ENCODE measurements around the gene DPAGT1.
A peak's percentile ranks its signal among the peaks of the same experiment; 100 is the strongest.

DPAGT1 gene

DNA sequence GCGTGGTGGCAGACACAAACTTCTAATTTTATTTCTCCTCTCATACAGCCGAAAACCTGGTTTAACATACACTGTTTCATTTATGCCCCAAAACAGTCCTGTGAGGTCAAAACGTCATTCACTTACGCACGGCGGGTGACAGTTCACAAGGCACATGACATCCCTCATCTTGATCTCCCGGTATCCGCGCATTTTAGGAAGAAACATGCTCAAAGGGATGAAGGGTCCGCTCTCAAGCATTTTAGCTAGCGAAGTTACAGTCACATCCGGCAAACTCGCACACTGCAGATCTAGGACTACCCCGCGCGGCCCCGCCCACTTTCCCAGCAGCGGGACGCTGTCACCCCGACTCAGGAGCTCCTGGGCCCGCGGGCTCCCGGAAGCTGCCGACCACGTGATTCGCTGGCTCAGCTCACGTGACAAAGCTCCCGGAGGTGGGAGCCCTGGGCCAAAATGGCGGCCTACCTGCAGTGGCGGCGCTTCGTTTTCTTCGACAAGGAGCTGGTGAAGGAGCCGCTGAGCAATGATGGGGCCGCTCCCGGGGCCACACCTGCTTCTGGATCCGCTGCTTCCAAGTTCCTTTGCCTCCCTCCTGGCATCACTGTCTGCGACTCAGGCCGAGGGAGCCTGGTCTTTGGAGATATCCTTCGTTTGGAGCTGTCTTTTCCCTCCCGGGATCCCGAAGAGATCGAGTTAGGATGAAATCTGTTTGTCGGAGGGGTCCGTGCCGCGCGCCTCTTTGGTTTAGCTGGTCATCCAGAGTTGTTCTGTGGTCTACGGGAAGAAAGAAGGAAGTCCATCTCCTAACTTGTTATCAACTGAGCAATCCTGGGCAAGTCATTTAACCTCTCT is 34.1 kb downstream of the DPAGT1 start, which contains the start of gene VPS11 (continued):
- TF ChIP-seq, protein P1, sequence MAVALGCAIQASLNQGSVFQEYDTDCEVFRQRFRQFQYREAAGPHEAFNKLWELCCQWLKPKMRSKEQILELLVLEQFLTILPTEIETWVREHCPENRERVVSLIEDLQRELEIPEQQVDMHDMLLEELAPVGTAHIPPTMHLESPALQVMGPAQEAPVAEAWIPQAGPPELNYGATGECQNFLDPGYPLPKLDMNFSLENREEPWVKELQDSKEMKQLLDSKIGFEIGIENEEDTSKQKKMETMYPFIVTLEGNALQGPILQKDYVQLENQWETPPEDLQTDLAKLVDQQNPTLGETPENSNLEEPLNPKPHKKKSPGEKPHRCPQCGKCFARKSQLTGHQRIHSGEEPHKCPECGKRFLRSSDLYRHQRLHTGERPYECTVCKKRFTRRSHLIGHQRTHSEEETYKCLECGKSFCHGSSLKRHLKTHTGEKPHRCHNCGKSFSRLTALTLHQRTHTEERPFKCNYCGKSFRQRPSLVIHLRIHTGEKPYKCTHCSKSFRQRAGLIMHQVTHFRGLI (tag by site-specific recombination; IDR thresholded peaks at IDR 0.05), result no peak
- peak; percentile 69; the same call in 1 of the 2 replicates for TF ChIP-seq KLF10 (tag by site-specific recombination; IDR thresholded peaks at IDR 0.05)
- TF ChIP-seq, protein P2, sequence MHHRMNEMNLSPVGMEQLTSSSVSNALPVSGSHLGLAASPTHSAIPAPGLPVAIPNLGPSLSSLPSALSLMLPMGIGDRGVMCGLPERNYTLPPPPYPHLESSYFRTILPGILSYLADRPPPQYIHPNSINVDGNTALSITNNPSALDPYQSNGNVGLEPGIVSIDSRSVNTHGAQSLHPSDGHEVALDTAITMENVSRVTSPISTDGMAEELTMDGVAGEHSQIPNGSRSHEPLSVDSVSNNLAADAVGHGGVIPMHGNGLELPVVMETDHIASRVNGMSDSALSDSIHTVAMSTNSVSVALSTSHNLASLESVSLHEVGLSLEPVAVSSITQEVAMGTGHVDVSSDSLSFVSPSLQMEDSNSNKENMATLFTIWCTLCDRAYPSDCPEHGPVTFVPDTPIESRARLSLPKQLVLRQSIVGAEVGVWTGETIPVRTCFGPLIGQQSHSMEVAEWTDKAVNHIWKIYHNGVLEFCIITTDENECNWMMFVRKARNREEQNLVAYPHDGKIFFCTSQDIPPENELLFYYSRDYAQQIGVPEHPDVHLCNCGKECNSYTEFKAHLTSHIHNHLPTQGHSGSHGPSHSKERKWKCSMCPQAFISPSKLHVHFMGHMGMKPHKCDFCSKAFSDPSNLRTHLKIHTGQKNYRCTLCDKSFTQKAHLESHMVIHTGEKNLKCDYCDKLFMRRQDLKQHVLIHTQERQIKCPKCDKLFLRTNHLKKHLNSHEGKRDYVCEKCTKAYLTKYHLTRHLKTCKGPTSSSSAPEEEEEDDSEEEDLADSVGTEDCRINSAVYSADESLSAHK (tag by site-specific recombination; IDR thresholded peaks at IDR 0.05), result no peak
- no peak for TF ChIP-seq ZNF184 (tag by site-specific recombination; IDR thresholded peaks at IDR 0.05)
- TF ChIP-seq SP7 (tag by site-specific recombination; IDR thresholded peaks at IDR 0.05), result peak; percentile 49
- peak; percentile 44; the same call in 1 of the 2 replicates for TF ChIP-seq ZNF324 (tag by site-specific recombination; IDR thresholded peaks at IDR 0.05)
- no peak for TF ChIP-seq ZNF596 (tag by site-specific recombination; IDR thresholded peaks at IDR 0.05)
- TF ChIP-seq KLF1 (tag by site-specific recombination; IDR thresholded peaks at IDR 0.05), result no peak
- TF ChIP-seq ZNF24 (tag by site-specific recombination; IDR thresholded peaks at IDR 0.05), result peak; percentile 88
- TF ChIP-seq, protein P3, sequence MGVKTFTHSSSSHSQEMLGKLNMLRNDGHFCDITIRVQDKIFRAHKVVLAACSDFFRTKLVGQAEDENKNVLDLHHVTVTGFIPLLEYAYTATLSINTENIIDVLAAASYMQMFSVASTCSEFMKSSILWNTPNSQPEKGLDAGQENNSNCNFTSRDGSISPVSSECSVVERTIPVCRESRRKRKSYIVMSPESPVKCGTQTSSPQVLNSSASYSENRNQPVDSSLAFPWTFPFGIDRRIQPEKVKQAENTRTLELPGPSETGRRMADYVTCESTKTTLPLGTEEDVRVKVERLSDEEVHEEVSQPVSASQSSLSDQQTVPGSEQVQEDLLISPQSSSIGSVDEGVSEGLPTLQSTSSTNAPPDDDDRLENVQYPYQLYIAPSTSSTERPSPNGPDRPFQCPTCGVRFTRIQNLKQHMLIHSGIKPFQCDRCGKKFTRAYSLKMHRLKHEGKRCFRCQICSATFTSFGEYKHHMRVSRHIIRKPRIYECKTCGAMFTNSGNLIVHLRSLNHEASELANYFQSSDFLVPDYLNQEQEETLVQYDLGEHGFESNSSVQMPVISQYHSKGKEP (tag by site-specific recombination; IDR thresholded peaks at IDR 0.05), result no peak
- no peak for TF ChIP-seq MEIS1 (CRISPR knock-in tag; IDR thresholded peaks at IDR 0.05; ENCODE audit: borderline replicate concordance)
- no peak for TF ChIP-seq ZNF140 (tag by site-specific recombination; IDR thresholded peaks at IDR 0.05)
- TF ChIP-seq, protein P4, sequence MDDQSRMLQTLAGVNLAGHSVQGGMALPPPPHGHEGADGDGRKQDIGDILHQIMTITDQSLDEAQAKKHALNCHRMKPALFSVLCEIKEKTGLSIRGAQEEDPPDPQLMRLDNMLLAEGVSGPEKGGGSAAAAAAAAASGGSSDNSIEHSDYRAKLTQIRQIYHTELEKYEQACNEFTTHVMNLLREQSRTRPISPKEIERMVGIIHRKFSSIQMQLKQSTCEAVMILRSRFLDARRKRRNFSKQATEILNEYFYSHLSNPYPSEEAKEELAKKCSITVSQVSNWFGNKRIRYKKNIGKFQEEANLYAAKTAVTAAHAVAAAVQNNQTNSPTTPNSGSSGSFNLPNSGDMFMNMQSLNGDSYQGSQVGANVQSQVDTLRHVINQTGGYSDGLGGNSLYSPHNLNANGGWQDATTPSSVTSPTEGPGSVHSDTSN (CRISPR knock-in tag; IDR thresholded peaks at IDR 0.05), result no peak
- TF ChIP-seq, protein P5, sequence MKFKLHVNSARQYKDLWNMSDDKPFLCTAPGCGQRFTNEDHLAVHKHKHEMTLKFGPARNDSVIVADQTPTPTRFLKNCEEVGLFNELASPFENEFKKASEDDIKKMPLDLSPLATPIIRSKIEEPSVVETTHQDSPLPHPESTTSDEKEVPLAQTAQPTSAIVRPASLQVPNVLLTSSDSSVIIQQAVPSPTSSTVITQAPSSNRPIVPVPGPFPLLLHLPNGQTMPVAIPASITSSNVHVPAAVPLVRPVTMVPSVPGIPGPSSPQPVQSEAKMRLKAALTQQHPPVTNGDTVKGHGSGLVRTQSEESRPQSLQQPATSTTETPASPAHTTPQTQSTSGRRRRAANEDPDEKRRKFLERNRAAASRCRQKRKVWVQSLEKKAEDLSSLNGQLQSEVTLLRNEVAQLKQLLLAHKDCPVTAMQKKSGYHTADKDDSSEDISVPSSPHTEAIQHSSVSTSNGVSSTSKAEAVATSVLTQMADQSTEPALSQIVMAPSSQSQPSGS (tag by site-specific recombination; IDR thresholded peaks at IDR 0.05; ENCODE audit: low read depth), result no peak
- TF ChIP-seq ZNF707 (tag by site-specific recombination; IDR thresholded peaks at IDR 0.05), result no peak
- TF ChIP-seq ZNF529 (tag by site-specific recombination; IDR thresholded peaks at IDR 0.05; ENCODE audit: insufficient replicate concordance), result no peak
- no peak for TF ChIP-seq ZNF830 (tag by site-specific recombination; IDR thresholded peaks at IDR 0.05; ENCODE audit: low read depth)
- TF ChIP-seq, protein P6, sequence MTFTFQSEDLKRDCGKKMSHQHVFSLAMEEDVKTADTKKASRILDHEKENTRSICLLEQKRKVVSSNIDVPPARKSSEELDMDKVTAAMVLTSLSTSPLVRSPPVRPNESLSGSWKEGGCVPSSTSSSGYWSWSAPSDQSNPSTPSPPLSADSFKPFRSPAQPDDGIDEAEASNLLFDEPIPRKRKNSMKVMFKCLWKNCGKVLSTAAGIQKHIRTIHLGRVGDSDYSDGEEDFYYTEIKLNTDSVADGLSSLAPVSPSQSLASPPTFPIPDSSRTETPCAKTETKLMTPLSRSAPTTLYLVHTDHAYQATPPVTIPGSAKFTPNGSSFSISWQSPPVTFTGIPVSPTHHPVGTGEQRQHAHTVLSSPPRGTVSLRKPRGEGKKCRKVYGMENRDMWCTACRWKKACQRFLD (tag by site-specific recombination; IDR thresholded peaks at IDR 0.05), result no peak
- no peak for TF ChIP-seq ZNF843 (tag by site-specific recombination; IDR thresholded peaks at IDR 0.05)
- no peak for TF ChIP-seq ZNF548 (tag by site-specific recombination; IDR thresholded peaks at IDR 0.05)
- no peak for TF ChIP-seq EGR2 (tag by site-specific recombination; IDR thresholded peaks at IDR 0.05; ENCODE audit: low read depth)
- no peak for TF ChIP-seq ZNF549 (tag by site-specific recombination; IDR thresholded peaks at IDR 0.05)
- no peak for TF ChIP-seq ZNF19 (tag by site-specific recombination; IDR thresholded peaks at IDR 0.05; ENCODE audit: low read depth)
- no peak for TF ChIP-seq ZNF626 (tag by site-specific recombination; IDR thresholded peaks at IDR 0.05)
- TF ChIP-seq, protein P7, sequence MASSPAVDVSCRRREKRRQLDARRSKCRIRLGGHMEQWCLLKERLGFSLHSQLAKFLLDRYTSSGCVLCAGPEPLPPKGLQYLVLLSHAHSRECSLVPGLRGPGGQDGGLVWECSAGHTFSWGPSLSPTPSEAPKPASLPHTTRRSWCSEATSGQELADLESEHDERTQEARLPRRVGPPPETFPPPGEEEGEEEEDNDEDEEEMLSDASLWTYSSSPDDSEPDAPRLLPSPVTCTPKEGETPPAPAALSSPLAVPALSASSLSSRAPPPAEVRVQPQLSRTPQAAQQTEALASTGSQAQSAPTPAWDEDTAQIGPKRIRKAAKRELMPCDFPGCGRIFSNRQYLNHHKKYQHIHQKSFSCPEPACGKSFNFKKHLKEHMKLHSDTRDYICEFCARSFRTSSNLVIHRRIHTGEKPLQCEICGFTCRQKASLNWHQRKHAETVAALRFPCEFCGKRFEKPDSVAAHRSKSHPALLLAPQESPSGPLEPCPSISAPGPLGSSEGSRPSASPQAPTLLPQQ (tag by site-specific recombination; IDR thresholded peaks at IDR 0.05), result peak; percentile 49; the same call in 1 of the 2 replicates
- TF ChIP-seq ZNF266 (tag by site-specific recombination; IDR thresholded peaks at IDR 0.05; ENCODE audit: low read depth), result no peak
- no peak for TF ChIP-seq ZNF23 (tag by site-specific recombination; IDR thresholded peaks at IDR 0.05; ENCODE audit: borderline replicate concordance)
- TF ChIP-seq ZNF654 (tag by site-specific recombination; IDR thresholded peaks at IDR 0.05; ENCODE audit: low read depth), result no peak
